PC-3 (cell line): ENCODE measurements around the gene NOL9. TPM values are rescaled to one million over a fixed set of nuclear protein-coding genes. Genes with fewer than 3 reads are reported as not detected.

Source experiments
- ATAC-seq: fragments of 200-7000 bp; cut with Tn5 transposase; 2 replicates; pipeline ENCODE4 v1.9.1; 2020; ENCODE audit warnings: mild to moderate bottlenecking, moderate library complexity
- BruUV-seq: library from RNA; stranded (reverse); fragments of 400-500 nt; replicated peaks from 2 replicates; lab custom pipeline; 2021; lab: Mats Ljungman, UMichigan
- CTCF ChIA-PET: fragments of 300-600 bp; sonication (Branson Sonifier 250); formaldehyde crosslinking; loops from one replicate; lab custom pipeline; 2022; ENCODE audit warnings: antibody characterized with exemption; lab: Charles Lee
- POLR2A ChIA-PET: fragments of 300-600 bp; sonication (Branson Sonifier 250); formaldehyde crosslinking; loops from one replicate; lab custom pipeline; 2022; ENCODE audit warnings: antibody characterized with exemption; ENCODE audit not compliant: unreplicated experiment; lab: Charles Lee
- DNase-seq: peaks from one replicate; pipeline ENCODE4 v3.0.0-alpha.2; 2015
- H2AFZ ChIP-seq: fragments of 300-600 bp; sonication (generic); 2 replicates; pipeline ENCODE4 v1.6.0; 2016; ENCODE audit warnings: antibody characterized with exemption, low read length
- H3F3A ChIP-seq: fragments of 300-600 bp; sonication (generic); one replicate; pipeline ENCODE4 v1.6.0; 2017; ENCODE audit warnings: antibody characterized with exemption, low read length, control low read depth, mild to moderate bottlenecking; ENCODE audit not compliant: unreplicated experiment
- H3K27ac ChIP-seq: fragments of 300-600 bp; sonication (generic); 2 replicates; pipeline ENCODE4 v1.5.1; 2016; ENCODE audit warnings: mild to moderate bottlenecking, low read length
- H3K27me3 ChIP-seq: fragments of 300-600 bp; sonication (generic); 2 replicates; pipeline ENCODE4 v1.6.1; 2016; ENCODE audit warnings: low read length, mixed read lengths
- H3K36me3 ChIP-seq: fragments of 300-600 bp; sonication (generic); 2 replicates; pipeline ENCODE4 v1.6.1; 2016; ENCODE audit warnings: low read depth, mixed run types, low read length, mixed read lengths
- H3K4me1 ChIP-seq: fragments of 300-600 bp; sonication (generic); 2 replicates; pipeline ENCODE4 v1.5.1; 2016; ENCODE audit warnings: low read length; ENCODE audit not compliant: insufficient read depth
- H3K4me2 ChIP-seq: fragments of 300-600 bp; sonication (generic); 2 replicates; pipeline ENCODE4 v1.6.0; 2016; ENCODE audit warnings: low read length
- H3K4me3 ChIP-seq: fragments of 300-600 bp; sonication (generic); 2 replicates; pipeline ENCODE4 v1.5.1; 2016; ENCODE audit warnings: mild to moderate bottlenecking, low read length, mixed read lengths
- H3K79me2 ChIP-seq: fragments of 300-600 bp; sonication (generic); 2 replicates; pipeline ENCODE4 v1.6.1; 2017; ENCODE audit warnings: low read length, mixed read lengths
- H3K9ac ChIP-seq: fragments of 300-600 bp; sonication (generic); 2 replicates; pipeline ENCODE4 v1.6.0; 2016; ENCODE audit warnings: mild to moderate bottlenecking, low read length
- H3K9me2 ChIP-seq: fragments of 300-600 bp; sonication (generic); replicated peaks from 2 replicates; pipeline ENCODE4 v1.6.1; 2016; ENCODE audit warnings: mixed run types, low read length, mixed read lengths
- H3K9me3 ChIP-seq: fragments of 300-600 bp; sonication (generic); 2 replicates; pipeline ENCODE4 v1.6.1; 2016; ENCODE audit warnings: low read length, mixed read lengths
- H4K20me1 ChIP-seq: fragments of 300-600 bp; sonication (generic); 2 replicates; pipeline ENCODE4 v1.6.1; 2016; ENCODE audit warnings: low read length, mixed read lengths
- EZH2 ChIP-seq: fragments of 300-600 bp; sonication (generic); IDR thresholded peaks from one replicate; pipeline ENCODE4 v1.6.1; 2017; ENCODE audit warnings: antibody characterized with exemption, mild to moderate bottlenecking, low read length; ENCODE audit not compliant: unreplicated experiment
- EZH2phosphoT487 ChIP-seq: fragments of 300-600 bp; sonication (generic); IDR thresholded peaks from 2 replicates; pipeline ENCODE4 v1.6.1; 2018; ENCODE audit warnings: mild to moderate bottlenecking, antibody characterized with exemption, low read length, borderline replicate concordance
- intact Hi-C: fragments of 100-400 bp; cut with micrococcal nuclease; formaldehyde crosslinking; loops from 2 replicates; pipeline ENCODE4 v1.9.0; 2023
- total RNA-seq: library from RNA; depleted of rRNA; stranded (reverse); fragments of >200 nt; gene quantifications from 2 replicates; pipeline ENCODE4 v1.2.3, GENCODE V29; 2014
- TF ChIP-seq, protein P1 (sequence below): fragments of 300-600 bp; sonication (generic); conservative IDR thresholded peaks from 2 replicates; pipeline ENCODE4 v1.5.1; 2017; ENCODE audit warnings: antibody characterized with exemption, low read depth, mild to moderate bottlenecking, low read length

Gene NOL9
- total RNA-seq, 1 experiment from 2014 or later = 79.1 TPM

DNA sequence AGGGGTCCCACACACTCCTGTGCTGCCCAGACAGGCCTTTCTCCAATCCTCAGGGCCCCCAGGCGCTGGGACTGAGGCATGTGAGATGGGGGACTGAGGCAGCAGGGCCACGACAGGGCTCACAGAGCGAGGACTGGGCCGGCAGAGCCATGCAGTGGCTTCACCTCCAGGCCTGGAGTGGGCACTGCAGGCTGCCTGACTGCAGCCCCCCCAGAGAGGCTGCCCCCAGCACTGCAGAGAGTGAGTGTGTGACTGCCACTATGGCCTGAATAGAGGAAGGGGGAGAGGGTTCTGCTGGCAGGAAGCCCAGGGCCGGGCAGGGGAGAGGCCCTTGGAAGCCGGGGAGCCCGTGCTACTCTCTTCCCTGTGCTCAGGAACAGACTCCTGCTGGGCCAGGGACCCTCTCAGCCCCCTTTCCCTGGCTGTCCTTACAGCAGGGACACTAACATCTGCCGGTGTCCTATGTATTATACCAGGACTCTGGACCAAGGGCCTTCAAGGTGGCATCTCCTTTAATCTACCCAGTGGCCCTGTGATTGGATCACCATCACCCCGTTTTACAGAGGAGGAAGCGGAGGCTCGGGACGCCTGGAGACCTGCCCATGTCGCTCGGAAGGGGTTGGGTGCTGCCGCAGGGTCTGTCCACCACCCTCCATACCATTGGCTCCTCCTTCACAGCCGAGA is 42.6 kb downstream of the NOL9 start:
- H3K27ac ChIP-seq = no peak overlapping the region
- POLR2A ChIA-PET = no interaction called here
- no peaks in the 10 kb centered on the region for H3K79me2 ChIP-seq
- no peak overlapping the region for H3K4me2 ChIP-seq
- intact Hi-C loops = no loop called here
- no peaks in the 10 kb centered on the region for H3K4me1 ChIP-seq
- DNase-seq (no peak), ATAC-seq (no peak)
- no peaks in the 10 kb centered on the region for H3K9me3 ChIP-seq
- H3K36me3 ChIP-seq = no peaks in the 10 kb centered on the region
- TF ChIP-seq EZH2 (no peak), EZH2phosphoT487 (no peak)
- TF ChIP-seq, protein P1, sequence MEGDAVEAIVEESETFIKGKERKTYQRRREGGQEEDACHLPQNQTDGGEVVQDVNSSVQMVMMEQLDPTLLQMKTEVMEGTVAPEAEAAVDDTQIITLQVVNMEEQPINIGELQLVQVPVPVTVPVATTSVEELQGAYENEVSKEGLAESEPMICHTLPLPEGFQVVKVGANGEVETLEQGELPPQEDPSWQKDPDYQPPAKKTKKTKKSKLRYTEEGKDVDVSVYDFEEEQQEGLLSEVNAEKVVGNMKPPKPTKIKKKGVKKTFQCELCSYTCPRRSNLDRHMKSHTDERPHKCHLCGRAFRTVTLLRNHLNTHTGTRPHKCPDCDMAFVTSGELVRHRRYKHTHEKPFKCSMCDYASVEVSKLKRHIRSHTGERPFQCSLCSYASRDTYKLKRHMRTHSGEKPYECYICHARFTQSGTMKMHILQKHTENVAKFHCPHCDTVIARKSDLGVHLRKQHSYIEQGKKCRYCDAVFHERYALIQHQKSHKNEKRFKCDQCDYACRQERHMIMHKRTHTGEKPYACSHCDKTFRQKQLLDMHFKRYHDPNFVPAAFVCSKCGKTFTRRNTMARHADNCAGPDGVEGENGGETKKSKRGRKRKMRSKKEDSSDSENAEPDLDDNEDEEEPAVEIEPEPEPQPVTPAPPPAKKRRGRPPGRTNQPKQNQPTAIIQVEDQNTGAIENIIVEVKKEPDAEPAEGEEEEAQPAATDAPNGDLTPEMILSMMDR = no peak
- H3K9me2 ChIP-seq = no peaks in the 10 kb centered on the region
- H3K4me3 ChIP-seq = no peak overlapping the region
- no peaks in the 10 kb centered on the region for H3F3A ChIP-seq
- CTCF ChIA-PET = no interaction called here
- H4K20me1 ChIP-seq = no peaks in the 10 kb centered on the region
- no peaks in the 10 kb centered on the region for H3K27me3 ChIP-seq
- no peak overlapping the region for H2AFZ ChIP-seq
- no TSS peak for BruUV-seq
- no peak overlapping the region for H3K9ac ChIP-seq

DNA sequence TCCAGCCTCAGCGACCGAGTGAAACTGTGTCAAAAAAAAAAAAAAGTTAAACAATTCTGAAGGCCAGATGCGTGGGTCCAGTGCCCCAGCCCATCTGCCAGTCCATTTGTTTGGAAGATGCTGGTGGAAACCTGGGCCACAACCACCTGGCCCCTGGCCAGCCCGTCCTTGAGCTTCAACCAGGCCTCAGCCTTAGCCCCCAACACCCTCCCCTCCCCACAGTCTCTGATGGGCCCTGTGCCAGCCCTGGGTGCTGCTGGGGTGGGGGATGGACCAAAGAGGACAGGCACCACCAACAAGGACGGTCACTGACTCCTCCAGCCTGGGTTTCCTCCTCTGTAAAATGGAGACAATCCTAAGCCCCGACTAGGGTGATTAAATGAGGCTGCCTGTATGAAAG is 43.3 kb downstream of the NOL9 start:
- CTCF ChIA-PET = no interaction called here
- intact Hi-C loops = no loop called here

DNA sequence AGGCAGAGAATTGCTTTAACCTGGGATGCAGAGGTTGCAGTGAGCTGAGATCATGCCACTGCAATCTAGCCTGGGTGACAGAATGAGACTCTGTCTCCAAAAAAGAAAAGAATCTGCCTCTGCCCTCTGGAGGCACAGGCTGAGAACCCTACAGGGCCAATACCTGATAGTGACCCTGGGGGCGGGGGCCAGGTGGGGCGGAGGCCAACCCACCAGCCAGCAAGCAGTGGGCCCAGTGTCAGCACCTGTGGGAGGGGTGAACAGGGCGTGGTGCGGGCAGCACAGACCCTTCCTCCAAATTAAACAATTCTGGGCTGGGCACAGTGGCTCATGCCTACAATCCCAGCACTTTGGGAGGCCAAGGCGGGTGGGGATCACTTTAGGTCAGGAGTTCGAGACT is 43.8 kb downstream of the NOL9 start:
- BruUV-seq = no TSS peak
- Histone ChIP-seq H2AFZ (no peak overlapping the region), H3K4me1 (no peaks in the 10 kb centered on the region), H3K9ac (no peak overlapping the region), H3F3A (no peaks in the 10 kb centered on the region), H3K36me3 (no peaks in the 10 kb centered on the region), H3K27me3 (no peaks in the 10 kb centered on the region), H3K79me2 (no peaks in the 10 kb centered on the region), H3K4me3 (no peak overlapping the region), H4K20me1 (no peaks in the 10 kb centered on the region), H3K4me2 (no peak overlapping the region), H3K27ac (no peak overlapping the region), H3K9me3 (no peaks in the 10 kb centered on the region), H3K9me2 (no peaks in the 10 kb centered on the region)
- intact Hi-C loops = no loop called here
- ChIA-PET POLR2A (no interaction called here), CTCF (no interaction called here)
- DNase-seq = no peak
- TF ChIP-seq EZH2phosphoT487 = no peak
- TF ChIP-seq, protein P1 = no peak
- no peak for TF ChIP-seq EZH2
- no peak for ATAC-seq

More for the DNA sequence above, 43.3 kb downstream of the NOL9 start:
- Histone ChIP-seq H3K36me3 (no peaks in the 10 kb centered on the region), H3K79me2 (no peaks in the 10 kb centered on the region), H4K20me1 (no peaks in the 10 kb centered on the region), H3K27me3 (no peaks in the 10 kb centered on the region), H3K27ac (no peak overlapping the region), H3F3A (no peaks in the 10 kb centered on the region), H3K9me2 (no peaks in the 10 kb centered on the region), H3K9me3 (no peaks in the 10 kb centered on the region), H3K9ac (no peak overlapping the region), H3K4me2 (no peak overlapping the region), H3K4me1 (no peaks in the 10 kb centered on the region), H2AFZ (no peak overlapping the region), H3K4me3 (no peak overlapping the region)
- BruUV-seq = no TSS peak
- POLR2A ChIA-PET = no interaction called here
- no peak for ATAC-seq
- DNase-seq = no peak
- TF ChIP-seq EZH2 (no peak), EZH2phosphoT487 (no peak)
- TF ChIP-seq, protein P1 = no peak
